Stimulated activated CD4-positive, alpha-beta T cell treated with anti-CD3 and anti-CD28 coated beads, Interleukin-4, amount 100 ng/mL, for 24 hours (primary cell): ENCODE measurements around the gene TFDP1.
"Not testable (repeated sequence)": the region's sequence is repeated elsewhere in the genome, so short reads cannot be mapped to it uniquely, and the experiment has no call there.

Experiments
- DNase-seq: peaks from one replicate; pipeline ENCODE4 v3.0.0-alpha.2; 2020

The TFDP1 gene

DNA sequence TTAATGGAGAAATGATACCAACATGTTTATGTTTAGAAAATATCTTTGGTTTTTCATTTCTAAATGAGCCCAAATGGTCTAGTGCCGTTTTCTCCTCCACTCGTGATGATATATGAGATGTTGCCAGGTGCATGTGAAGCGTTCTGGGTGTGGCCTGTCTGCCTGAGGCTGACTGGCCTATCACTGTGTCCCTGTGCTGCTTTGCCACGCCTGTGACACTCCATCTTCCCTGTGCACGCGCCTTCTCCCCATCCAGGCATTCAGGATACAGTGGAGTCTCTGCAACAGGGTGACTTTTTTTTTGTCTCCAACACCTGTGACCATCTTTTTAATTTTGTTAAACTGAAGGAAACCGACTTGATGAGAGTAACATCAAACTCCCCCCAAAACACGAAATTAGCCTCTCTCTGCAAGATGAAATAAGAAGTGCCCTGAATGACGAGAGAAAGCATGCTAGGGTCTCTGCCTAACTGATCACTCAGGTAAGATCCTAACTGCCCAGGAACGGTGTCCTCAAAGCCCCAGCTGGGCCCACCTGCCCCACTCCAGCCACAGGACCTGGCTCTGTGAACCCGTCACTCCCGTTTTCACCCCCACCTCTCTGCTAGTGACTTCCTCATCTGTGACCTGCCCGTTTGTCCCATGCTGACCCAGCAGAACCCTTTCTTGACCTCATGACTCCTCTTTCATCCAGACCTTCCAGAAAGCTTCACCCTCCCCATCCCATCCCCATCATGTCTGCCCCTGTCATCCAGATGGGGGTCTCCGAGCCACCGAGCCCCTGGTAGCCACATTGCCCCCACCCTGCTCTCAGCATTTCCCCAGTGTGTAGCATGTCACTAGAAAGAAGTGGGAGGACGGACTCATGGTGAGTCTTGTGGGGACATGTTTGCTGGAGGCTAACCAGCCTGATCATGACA lies 33.2 kb upstream of the TFDP1 start:
- DNase-seq = no peak

DNA sequence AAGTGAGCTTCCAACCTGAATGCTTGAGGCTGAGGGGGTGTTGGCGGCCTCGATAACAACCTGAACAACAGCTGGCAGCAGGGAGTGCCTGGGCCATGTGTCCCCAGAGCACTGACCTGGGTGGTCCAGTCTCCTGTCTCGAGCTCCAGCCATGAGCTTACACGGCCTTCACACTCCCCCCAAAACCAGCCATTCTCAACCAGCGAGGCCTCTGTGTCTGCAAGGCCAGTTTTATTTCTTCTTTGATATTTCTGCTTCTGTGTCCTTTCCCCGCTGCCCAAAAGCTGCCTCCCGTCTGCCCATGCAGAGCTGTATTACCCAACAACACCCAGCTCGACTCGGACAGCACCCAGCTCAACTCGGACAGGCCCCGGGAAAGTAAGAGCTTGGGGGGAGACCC lies 32.5 kb upstream of the TFDP1 start:
- DNase-seq = no peak

DNA sequence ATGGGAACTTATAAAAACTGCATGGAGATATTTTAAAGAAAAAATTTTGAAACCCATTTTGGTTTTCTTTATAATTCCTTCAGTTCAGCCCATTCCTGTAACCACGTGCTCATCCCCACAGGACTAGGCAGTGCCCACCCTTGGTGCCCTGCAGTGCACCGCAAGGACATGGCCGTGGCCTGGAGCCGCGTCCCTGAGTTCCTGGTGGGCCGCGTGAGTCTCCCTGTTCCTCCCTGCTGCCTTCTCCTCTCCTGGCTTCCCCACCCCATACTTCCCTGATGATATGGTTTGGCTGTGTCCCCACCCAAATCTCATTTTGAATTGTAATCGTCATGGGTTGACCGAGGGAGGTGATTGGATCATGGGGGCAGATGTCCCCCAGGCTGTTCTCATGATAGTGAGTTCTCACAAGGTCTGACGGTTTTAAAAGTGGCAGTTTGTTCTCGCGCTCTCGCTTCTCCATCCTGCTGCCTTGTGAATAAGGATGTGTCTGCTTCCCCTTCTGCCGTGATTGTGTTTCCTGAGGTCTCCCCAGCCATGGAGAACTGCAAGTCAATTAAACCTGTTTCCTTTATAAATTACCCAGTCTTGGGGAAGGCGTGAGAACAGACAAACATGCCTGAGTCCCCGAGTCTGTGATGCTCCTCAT lies 31.6 kb upstream of the TFDP1 start:
- no peak for DNase-seq

DNA sequence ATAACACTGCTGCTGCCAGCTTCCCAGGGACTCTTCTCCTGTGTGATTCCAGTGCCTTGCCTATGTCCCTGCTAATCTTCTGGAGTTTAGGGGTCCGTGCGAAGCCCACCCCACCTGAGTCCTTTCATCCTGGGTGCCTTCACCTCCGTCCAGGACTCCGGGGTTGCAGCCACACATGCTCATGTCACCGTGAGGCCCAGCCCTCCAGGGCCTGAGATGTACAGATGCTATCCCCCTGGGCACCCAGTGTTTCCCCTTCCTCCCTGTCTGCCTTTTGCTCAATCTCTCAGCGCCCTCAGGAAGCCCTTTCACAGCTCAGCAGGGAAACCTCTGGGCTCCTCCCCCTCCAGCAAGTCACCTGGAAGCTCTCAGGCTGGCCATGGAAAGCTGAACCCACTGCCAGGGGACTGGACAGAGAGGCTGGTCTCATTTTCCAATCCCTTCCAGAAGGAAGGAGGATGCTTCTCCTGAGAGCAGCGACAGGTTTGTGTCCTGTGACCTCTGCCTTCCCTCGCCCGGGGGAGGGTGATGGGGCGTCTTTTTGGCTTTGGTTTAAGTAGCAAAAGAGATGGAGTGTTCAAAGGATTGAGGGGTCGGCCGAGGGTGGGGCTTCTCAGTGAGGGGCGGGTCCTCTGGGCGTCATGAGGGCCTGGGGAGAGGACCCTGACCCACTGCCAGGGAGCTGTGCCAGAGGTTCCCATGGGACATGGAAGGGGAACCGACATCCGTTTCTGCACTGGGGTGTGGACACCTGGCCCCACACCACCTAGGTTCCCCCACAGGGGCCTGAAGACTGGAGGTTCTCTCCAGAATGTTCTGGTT lies 30.8 kb upstream of the TFDP1 start:
- no peak for DNase-seq

DNA sequence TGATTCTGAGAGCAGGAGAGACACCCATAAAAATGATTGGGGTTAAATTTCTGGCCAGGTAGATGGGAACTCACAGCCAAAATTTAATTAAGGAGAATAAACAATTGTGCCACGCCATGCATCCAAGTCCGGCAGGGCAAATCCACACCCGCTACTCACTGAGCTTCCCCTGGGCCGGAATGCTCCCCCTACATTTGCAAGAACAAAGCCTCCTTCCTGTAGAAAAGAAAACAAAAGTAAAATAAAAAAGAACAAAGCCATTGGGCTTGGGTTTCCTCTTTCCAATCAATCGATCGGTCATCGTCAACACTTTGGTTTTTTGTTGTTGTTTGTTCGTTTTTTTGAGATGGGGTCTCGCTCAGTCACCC lies 30.2 kb upstream of the TFDP1 start:
- no peak for DNase-seq

DNA sequence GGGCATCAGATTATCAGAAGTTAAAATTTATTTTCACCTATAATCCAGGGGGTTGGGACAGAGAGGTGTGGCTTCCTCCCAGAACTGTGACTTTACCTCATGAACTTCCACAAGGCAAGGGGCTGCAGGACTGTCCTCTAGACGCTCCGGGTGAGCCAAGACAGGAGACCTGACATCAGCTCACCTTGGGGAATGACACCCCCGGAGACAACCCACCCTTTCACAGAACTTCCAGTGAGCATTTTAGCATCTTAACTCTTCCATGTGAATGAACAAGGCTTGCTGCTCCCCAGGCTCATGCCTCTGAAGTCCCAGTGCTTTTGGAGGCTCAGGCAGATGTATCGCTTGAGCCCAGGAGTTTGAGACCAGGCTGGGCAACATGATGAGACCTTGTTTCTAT lies 29.4 kb upstream of the TFDP1 start:
- no peak for DNase-seq

DNA sequence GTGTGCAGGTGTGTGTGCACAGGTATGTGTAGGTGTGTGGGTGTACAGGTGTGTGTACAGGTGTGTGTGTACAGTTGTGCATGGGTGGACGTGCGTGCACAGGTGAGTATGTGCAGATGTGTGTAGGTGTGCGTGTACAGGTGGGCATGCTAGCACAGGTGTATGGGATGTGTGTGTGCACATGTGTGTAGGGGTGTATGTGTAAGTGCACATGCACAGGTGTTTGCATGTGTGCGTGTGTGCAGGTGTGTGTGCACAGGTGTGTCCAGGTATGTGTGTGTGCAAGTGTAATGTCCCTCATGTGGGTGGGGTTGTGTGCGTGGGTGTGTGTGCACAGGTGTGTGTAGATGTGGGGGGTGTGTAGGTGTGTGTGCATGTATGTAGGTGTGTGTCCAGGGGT lies 27.5 kb upstream of the TFDP1 start:
- DNase-seq = no peak

DNA sequence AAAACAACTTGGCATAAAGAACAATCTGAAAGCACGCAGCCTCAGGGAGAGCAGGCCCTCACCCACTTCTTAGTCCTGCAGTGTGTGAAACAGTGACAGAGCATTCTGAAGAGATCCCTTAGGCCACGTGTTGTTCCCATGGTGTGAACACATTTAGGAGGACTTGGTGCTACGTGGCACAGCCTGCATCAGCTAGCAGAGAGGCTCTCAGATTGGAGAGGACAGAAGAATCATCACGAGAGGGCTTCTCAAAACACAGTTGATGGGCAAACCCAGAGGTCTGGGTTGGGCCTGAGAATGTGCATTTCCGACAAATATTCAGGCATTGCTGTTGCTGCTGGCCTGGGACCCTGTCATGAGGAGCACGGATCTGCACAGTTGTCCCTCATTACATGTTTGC lies 26.1 kb upstream of the TFDP1 start:
- no peak for DNase-seq

DNA sequence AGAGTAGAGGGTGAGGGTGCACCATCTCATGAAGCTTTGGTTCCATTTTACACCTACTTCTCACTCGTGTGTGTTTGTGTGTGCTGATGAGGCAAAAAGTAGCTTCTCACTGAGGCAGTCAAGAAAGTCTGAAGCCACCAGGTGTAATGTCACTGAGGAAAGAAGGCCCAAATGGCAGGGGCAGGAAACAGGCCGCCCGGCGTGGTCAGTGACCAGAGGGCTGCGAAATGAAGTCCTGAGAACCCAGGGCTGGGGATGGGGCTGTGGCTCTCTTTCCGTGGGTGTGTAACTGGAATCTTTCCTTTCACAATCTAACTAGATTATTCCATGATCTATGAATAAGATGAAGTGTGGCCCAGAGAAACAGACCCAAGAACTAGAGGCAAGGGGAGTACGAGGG lies 25.5 kb upstream of the TFDP1 start:
- no peak for DNase-seq

DNA sequence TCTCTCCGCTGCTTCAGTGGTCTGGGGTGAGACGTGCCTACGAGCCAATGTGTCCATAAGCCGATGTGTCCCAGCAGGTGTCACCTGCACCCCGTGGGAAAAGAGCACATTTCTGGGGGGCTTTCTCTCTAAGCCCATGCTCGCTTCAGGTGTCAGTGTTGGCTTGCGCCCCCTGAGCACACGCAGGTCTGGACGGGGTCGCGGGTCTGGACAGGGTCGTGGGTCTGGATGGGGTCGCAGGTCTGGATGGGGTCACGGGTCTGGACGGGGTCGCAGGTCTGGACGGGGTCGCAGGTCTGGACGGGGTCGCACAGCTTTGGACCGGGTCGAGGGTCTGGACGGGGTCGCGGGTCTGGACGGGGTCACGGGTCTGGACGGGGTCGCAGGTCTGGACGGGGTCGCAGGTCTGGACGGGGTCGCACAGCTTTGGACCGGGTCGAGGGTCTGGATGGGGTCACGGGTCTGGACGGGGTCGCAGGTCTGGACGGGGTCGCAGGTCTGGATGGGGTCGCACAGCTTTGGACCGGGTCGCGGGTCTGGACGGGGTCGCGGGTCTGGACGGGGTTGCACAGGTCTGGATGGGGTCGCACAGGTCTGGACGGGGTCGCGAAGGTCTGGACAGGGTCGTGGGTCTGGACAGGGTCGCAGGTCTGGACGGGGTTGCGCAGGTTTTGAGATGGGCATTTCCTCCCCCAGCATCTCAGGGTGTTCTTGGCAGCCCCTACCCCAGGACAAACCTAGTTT lies 24.5 kb upstream of the TFDP1 start:
- DNase-seq = no peak

DNA sequence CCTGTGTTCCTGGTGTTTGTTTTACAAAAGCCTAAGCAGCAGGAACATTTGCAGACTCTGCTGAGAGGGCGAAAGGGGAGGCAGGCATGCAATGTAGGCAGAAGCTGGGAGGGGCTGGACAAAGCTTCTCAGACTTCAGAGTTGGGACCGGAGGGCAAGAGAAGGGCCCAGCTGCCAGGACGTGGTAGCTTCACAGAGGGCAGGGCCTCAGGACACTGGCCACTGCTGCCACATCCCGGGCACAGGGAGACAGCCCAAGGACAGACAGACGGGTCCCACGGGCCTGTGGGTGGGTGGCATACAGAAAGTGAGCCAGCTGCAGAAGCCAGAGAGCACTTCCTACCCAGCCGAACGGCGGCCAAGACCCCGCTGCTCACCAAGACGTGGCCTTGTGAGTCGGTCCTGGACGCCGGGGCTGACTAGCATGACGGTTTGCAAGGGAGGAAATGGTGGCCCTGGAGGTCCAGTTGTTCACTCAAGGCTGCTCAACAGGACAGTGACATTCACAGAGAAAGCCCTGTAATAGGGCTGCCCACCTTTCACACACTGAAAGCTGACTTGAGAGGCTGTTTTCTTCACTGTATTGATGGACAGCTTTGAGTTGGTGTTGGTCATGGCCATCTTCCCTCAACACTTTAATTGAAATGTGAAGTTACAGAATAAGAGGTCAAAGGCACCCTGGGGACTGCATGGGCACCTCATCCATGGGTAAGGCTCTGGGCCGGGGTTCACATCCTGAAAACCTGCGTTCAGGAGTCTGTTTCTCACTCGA lies 23.7 kb upstream of the TFDP1 start:
- no peak for DNase-seq

DNA sequence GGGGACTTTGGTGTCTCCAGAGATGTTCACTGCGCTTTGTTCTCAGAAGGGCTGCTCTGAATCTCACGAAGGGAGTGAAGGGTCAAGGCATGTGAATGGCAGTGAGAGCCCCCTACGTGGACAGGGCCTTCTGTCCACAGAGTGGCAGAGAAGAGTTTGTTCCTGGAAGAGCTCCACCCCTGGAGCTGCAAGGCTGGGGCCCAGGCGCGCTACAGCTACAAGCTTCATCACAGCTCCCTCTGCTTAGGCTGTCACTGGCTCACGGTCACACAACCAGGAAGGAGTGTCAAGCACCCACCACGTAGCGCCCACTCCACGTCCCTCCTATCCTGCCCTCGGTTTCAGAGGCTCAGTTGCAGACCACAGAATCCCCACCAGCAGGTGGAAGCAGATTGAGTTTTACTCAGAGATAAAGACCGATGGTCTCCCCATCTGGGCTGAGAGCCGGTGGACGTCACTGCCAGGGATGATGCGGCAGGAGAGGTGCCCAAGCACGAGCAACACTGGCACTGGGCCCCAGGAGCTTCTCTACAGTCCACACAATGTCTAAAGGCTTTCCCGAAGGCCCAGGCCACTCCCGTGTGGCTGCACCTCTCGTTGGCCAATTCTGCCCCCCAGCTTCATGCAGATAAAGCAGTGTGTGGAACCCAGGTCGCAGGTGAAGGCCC lies 23.0 kb upstream of the TFDP1 start:
- no peak for DNase-seq

DNA sequence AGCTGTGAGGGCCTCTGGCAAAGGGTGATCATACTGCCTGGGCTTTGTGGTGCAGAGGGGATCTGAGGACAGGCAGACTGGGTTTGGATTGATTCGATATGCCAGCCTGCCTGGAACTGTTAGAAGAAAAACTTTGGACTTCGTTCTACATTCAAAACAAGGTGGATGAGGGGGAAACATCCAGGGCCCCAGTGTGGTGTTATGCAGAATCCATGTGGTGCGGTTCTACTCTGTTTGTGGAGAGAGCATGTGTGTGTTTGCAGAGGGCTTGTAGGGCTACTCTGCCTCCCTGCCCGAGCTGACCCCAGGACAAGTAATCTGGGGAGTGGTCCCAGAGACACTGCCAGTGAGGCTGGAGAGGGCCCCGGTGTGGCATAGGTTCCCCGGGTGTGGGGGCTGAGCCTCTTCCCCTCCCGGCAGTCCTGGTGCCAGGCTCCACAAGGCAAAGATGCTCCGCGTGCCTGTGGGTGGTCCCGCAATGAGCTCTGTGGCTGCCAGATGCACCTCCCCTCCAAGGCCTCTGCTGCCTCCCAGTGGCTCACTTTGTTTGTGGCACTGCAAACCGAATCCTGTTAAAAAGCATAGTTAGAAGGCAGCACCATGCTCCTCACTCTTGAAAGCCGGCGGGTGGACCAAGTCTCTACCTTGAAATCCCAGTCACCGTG lies 22.3 kb upstream of the TFDP1 start:
- DNase-seq = peak; percentile 42

DNA sequence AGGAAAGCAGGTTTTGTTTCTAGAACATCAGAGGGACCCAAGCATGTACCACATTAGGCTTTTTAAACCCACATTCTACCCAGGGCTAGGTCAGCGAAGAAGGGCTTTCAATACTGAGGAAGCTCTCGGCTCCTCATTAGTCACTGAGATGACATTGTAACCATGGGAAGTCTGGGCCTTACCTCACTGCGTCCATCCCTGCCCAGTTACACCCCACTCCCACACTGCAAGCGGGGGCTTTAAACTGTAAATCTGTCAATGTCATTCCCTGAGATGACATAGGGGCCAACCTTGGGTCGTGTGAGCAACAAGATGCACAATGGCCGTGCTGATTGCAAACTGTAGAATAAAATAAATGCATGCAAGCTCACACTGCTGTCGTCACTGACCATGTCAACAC lies 21.7 kb upstream of the TFDP1 start:
- no peak for DNase-seq

DNA sequence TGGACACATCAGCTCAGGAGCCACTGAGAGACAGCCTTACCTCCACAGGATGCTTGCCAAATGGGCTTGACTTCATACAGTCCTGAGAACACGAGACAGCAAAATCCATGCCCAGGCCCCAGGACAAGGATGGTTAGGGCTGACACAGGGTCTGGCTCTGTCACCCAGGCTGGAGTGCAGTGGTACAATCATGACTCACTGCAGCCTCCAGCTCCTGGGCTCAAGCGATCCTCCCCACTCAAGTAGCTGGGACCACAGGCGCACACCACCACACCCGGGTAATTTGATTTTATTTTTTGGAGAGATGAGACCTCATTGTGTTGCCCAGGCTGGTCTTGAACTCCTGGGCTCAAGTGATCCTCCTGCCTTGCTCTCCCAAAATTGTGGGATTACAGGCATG lies 21.0 kb upstream of the TFDP1 start:
- DNase-seq = not testable (repeated sequence)

DNA sequence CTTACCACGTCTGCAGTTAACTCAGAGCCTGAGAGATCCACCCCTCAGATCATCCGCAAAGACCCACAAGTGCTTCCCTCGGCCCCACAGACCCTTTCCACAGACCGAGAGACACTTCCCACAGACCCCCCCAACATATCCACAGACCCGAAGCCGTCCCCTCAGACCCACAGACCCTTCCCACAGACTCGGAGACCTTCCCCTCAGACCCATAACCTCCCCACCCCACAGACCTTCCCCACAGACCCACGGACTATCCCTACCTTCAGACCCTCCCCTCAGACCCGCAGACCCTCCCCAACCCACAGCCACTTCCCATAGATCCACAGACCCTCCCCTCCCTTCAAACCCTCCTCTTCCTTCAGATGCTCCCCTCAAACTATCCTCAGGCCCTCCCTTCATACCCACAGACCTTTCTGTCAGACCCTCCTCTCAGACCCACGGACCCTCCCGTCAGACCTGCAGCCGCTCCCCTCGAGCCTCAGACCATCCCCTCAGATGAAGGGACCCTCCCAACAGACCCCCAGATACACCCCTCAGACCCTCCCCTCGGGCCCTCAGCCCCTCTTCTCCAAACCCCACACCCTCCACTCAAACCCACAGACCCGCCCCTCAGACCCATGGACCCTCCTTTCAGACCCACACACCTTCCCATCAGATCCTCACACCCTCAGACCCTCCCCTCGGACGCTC lies 20.1 kb upstream of the TFDP1 start:
- DNase-seq = no peak

DNA sequence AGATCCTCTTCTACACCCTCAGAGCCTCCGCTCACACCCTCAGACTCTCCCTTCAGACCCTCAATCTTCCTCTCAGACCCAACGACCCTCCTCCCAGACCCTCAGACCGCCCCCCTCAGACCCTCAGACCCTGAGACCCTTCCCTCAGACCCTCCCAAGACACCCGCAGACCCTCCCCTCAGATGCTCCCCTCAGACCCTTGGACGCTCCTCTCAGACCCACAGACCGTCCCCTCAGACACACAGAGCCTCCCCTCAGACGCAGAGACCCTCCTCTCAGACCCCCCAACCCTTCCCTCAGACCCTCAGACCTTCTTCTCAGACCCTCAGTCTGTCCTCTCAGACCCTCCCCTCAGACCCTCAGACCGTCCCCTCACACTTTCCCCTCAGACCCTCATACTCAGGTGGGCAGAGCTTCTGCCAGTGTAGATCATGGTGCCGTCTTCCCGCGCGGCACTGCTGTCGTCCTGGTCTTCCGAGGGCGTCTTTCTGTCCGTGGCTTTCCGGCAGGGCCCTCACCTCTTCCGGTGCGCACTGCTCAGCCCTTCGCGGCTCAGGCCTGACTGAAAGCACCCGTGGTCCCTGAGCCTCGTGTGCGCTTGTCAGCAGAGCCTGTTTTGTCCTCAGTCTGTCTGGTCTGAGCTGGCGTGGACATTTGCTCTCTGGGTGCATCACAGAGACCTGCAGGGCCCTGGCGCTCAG lies 18.9 kb upstream of the TFDP1 start:
- no peak for DNase-seq

DNA sequence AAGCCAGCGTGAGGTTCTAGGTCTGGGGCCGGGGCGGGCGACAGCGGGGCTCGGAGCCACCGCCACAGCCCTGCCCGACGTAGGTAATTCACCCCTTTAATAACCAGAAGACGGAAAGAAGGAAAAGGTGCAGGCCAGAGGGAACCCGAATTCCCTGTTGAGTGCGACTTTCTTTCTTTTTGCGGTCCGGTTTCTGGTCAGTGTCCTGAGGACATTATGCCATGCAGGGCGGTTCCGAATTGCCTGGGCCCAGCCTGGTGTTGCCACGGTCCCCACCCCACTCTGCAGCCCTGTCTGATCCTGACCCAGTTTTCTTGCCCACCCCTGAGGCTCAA lies 18.4 kb upstream of the TFDP1 start:
- no peak for DNase-seq

DNA sequence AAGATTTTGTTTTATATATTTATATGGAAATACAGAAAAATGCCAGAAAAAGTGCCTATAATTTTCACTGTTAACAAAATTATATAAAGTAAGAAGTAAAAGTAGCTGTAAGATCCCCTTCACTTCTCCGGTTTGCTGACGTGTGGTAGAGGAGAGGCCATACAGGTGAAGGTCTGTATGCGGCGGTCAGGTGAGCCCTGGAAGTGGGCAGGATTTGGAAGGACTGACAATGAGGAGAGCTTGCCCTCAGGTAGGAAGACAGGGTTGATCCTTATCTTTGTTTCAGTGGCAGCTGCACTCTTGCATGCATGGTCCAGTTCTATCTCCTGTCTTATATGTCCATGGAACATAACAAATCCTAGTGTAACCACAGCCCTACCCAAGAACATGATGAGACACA lies 16.9 kb upstream of the TFDP1 start:
- DNase-seq = no peak

DNA sequence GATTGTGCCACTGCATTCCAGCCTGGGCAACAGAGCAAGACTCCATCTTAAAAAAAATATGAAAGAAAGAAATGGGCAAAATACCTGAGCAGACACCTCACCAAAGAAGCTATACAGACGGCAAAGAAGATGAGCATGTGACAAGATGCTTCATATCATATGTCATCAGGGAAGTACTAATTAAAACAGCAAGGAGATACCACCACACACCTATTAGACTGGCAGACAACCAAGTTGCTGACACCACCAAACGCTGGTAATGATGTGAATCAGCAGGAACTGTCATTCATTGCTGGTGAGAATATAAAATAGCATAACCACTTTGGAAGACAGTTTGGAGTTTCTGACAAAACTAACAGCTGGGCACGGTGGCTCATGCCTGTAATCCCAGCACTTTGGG lies 11.5 kb upstream of the TFDP1 start:
- DNase-seq = no peak
